ENCODE measurements around the gene CYP4A11. TPM values are rescaled to one million over a fixed set of nuclear protein-coding genes. Genes with fewer than 3 reads are reported as not detected.
"Not testable (repeated sequence)": the region's sequence is repeated elsewhere in the genome, so short reads cannot be mapped to it uniquely, and the experiment has no call there.

The CYP4A11 gene
- total RNA-seq, result not detected in 2 replicates

DNA sequence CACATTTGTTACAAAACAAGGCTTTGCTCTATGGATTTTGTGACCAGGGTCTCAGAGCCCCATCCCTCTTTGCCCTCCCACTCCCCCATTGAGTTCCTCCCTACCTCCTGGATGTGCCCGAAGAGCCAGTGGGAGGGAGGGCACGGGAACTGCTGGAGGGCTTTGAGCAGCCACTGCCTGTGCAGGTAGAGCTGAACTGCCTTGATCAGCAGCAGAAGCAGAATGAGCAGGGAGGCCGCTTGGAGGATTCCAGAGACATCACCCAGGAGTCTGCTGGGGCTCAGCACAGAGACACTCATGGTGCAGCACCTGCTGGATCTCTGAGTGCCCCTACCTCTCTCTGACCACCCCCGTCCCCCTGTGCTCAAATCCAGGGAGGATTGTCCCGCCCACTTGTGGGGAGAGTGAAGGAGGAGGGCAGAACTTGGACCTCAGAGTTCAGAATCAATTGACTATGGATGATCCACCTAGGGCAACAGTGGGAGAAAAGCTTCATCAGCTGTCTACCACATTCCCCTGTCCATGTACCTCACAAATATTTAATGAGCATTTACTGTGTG lies at the start of gene CYP4A11:
Gene CYP4A11 (minus strand): TSS at position 342 of the 560 bp plus-strand sequence. CDS start 43 bp downstream, at position 299.
- intact Hi-C loops (cut with micrococcal nuclease), result no loop called here

GRCh38 chr1:46990541-46990940 lies 49.3 kb upstream of the CYP4A11 start:
- intact Hi-C loops (cut with micrococcal nuclease), result loop anchor here (2.0 kb wide), 1 partner anchor 112 kb away; no protein-coding TSS in a partner anchor

- intact Hi-C loops (cut with micrococcal nuclease), result no loop called here
Observed at GRCh38 chr1:46983830-46984586, 42.7 kb upstream of the CYP4A11 start.

DNA sequence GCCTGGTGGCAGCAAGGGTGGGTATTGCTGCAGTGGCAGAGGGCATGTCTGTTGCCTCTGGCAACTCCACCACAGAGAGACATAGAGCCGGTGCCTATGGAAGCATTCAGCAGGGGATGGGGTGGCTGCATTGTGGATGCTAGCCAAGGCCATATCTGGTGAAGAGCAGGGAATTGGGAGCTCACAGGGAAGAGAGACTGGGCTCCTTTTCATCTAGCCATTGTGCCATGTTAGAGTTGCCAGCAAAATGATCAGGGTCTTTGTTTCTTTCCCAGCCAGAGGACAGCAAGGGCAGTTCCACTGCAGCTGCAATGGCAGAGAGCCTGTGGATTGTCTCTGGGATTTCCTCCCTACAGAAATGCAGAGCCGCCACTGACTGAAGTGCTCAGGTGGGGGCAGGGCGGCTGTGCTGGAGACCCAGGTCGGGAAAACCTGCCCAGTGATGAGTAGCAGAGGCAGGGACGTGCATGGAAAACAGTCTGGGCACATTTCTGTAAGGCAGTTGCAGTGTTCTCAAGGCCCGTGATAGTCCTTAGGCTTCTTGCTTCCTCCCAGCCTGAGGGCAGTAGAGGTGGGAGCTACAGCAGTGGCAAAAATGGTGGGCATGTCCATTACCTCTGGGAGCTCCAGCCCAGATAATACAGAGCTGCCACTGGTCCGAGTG lies 42.0 kb upstream of the CYP4A11 start:
- intact Hi-C loops (cut with micrococcal nuclease), result no loop called here

GRCh38 chr1:46969014-46969619 lies 27.8 kb upstream of the CYP4A11 start:
- intact Hi-C loops (cut with micrococcal nuclease), result no loop called here

- intact Hi-C loops (cut with micrococcal nuclease), result not testable (repeated sequence)
Observed at GRCh38 chr1:46962272-46962671, 21.0 kb upstream of the CYP4A11 start.

DNA sequence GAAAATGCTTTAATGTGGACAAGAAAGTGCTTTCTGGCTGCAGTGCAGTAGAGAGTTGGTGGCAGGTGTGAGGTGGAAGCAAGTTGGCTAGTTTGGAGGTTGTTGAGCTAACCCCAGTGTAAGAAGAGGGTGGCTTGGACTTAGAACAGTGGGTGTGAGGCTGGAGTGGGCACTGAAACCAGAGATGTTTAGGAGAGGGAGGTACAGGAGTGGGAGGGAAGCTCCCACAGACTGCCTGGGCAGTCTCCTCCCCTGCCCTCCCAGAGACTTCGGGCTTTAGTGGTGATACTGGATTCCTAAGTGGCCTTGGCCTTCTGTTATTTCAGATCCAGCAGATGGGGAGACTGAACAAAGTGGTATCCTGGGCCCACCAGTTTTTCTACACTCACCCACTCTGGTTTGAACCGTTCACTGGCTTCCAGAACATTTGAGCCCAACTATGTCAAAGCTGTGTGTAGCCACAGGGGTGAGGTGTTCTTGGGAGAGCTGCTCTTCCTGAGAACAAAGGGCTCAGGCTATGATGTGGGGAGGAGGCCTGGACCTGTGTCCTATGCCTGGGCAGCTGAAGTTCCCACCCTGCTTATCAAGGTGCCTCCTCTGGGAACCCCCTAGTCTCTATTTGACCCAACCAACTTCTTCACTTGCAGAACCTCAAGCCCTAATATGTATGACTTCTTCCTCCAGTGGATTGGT lies 19.9 kb upstream of the CYP4A11 start:
- intact Hi-C loops (cut with micrococcal nuclease), result no loop called here

- intact Hi-C loops (cut with micrococcal nuclease), result no loop called here
Observed at GRCh38 chr1:46960250-46960649, 19.0 kb upstream of the CYP4A11 start.

DNA sequence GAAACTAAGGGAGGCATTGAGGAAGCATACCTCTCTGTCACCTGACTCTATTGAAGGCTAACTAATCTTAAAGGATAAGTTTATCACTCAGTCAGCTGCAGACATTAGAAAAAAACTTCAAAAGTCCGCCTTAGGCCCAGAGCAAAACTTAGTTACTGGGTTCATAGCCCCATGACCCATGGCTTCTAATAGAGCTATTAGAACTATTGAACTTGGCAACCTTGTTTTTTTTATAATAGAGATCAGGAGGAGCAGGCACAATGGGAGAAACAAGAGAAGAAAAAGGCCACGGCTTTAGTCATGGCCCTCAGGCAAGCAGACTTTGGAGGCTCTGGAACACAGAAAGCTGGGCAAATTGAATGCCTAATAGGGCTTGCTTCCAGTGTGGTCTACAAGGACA lies 13.8 kb upstream of the CYP4A11 start:
- intact Hi-C loops (cut with micrococcal nuclease), result not testable (repeated sequence)

- intact Hi-C loops (cut with micrococcal nuclease), result not testable (repeated sequence)
Observed at GRCh38 chr1:46953847-46954246, 12.6 kb upstream of the CYP4A11 start.

- intact Hi-C loops (cut with micrococcal nuclease), result not testable (repeated sequence)
Observed at GRCh38 chr1:46949417-46949666, 8.1 kb upstream of the CYP4A11 start.

DNA sequence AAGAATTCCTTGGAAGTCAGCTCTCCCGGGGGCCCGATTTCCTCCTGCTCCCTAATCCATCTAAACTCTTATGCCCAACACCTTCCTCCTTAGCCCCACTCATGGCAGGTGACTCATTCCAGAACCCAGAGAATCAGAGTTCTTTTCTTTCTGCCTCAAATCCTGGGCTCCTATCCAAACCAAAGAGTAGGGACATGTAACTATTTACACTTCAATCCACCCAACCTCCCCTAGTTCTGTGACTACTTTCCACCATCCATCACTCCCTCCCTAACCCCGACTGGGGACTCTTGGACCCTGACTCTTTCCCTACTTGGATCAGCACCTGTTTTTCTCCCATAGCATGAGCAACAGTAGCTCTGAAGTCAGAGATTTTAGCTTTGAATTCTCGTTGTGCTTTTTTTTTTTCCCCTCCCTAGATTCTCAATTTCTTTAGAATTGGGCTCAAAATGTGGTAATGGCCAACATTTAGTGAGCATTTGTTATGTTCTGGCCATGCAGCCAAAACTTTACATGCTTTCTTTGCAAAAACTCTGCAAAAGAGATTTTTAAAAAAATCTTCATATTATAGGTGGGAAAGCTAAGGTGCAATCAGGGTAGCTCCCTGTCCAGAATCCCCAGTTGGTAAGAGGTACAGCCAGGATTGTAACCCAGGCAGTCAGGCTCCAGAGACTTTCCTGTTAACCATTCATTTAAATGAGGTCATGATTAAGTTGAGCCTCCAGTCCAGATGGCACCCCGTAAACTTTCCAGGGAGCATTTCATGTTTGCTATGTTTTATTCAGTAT lies 7.5 kb upstream of the CYP4A11 start:
- intact Hi-C loops (cut with micrococcal nuclease), result no loop called here

DNA sequence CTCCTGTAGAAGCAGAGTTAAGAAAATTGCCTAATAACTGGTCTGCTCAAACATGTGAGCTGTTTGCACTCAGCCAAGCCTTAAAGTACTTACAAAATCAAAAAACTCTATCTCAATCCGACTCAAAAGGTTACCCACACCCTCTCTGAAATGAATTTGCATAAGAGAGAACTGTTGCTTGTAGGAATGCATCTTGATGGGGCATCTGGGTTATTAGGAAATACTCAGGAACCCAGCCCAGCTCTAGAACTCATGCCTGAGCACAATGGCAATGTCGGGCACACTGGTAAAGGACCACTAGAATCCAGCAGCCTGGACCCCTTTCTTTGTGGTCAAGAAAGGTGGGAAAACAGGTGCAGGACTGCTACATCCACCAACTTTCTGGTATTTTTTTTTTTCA lies 6.4 kb upstream of the CYP4A11 start:
- intact Hi-C loops (cut with micrococcal nuclease), result not testable (repeated sequence)

GRCh38 chr1:46942086-46942485 lies 810 bp upstream of the CYP4A11 start:
- intact Hi-C loops (cut with micrococcal nuclease), result no loop called here

GRCh38 chr1:46940307-46940706 lies 969 bp downstream of the CYP4A11 start:
- intact Hi-C loops (cut with micrococcal nuclease), result no loop called here

- intact Hi-C loops (cut with micrococcal nuclease), result no loop called here
Observed at GRCh38 chr1:46937270-46937669, 4.0 kb downstream of the CYP4A11 start.

DNA sequence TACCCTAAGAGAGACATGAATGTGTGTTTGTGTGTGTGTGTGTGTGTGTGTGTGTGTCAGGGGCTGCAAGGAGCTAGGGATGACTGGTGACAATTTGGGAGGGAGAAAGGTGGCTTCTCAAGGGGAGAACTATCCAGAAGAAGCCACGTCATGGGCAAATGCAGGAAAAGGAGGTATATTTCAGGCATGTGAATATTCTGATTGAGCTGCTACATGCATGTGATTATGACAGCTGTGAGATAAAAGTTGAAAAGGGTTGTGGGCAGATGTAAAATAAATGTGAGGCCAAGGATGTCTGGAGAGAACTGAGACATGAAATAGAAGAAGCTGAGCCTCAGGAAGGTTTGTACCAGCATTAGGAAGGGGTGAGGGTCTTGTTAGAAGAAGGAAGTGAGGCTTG lies 4.5 kb downstream of the CYP4A11 start:
- intact Hi-C loops (cut with micrococcal nuclease), result no loop called here

GRCh38 chr1:46934852-46935251 lies 6.4 kb downstream of the CYP4A11 start:
- intact Hi-C loops (cut with micrococcal nuclease), result loop anchor here (1.0 kb wide), 1 partner anchor 56 kb away; no protein-coding TSS in a partner anchor

DNA sequence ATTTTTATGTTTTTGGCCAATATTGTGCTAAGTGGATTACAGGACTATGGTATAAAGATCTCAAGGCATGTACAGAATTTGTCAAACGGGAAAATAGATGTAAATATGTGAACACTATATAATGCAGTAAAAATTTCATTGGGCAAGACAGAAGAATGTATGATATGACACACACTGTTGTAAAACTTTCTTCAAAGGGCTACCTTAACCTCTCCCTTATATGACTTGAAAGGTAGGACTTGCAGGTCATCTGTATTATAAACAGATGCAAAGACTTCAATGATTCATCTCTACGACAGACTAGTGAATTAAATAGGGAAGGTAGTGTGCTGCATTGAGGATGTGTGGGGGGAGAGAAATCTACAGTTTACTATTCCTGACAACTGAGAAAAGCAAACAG lies 9.3 kb downstream of the CYP4A11 start:
- intact Hi-C loops (cut with micrococcal nuclease), result not testable (repeated sequence)

DNA sequence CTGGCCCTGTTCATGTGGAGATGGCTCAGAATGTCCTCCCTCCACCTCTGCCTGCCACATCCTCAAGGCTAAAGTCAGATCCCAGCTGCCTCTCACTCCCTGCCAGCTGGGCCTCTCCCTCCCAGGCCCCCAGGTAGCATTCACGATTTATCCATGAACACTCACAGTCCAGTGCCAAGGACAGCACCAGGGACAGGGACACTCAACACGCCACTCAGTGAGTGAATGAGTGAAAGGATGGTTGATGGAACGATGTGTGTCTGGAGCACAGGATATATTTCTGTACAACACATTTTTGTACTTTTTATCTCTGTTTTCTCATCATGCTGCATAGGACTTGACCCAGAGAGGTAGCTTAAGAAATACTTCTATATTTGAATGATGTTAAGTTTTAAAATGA lies 10.1 kb downstream of the CYP4A11 start:
- intact Hi-C loops (cut with micrococcal nuclease), result no loop called here

Data from T-helper 1 cell treated with Interleukin-12 subunit alpha and Interleukin-12 subunit beta and Interleukin-4 antibody, amounts not matched to agents 30 ng/mL and 1 ng/mL, for 36 hours (primary cell).